HepG2 (cell line): ENCODE measurements around the gene FANCF. TPM values are rescaled to one million over a fixed set of nuclear protein-coding genes. Genes with fewer than 3 reads are reported as not detected.

Source experiments
- ATAC-seq: fragments of 200-7000 bp; cut with Tn5 transposase; 3 replicates; pipeline ENCODE4 v1.9.1; 2020; ENCODE audit warnings: mild to moderate bottlenecking, moderate library complexity
- BruUV-seq: library from RNA; stranded (reverse); fragments of 400-500 nt; replicated peaks from 2 replicates; lab custom pipeline; 2021; lab: Mats Ljungman, UMichigan
- CTCF ChIA-PET: fragments of 300-600 bp; formaldehyde crosslinking; extraction: SDS; loops from one replicate; lab custom pipeline; 2021; ENCODE audit warnings: low total read pairs, inconsistent platforms, low intra/inter-chr PET ratio; lab: Yijun Ruan, JAX
- POLR2A ChIA-PET: fragments of 350-600 bp; sonication (Branson Sonifier 250); formaldehyde crosslinking; loops from one replicate; lab custom pipeline; 2020; ENCODE audit warnings: antibody characterized with exemption, inconsistent platforms; lab: Yijun Ruan, JAX
- DNase-seq: peaks from one replicate; pipeline ENCODE4 v3.0.0-alpha.2; 2015; ENCODE audit warnings: low spot score
- FAIRE-seq: peaks from 3 replicates; lab custom pipeline; 2011; peaks lifted over from hg19 to GRCh38; lab: Jason Lieb, UNC
- H2AFZ ChIP-seq: one replicate; pipeline ENCODE4 v1.6.1; 2011; ENCODE audit warnings: low read length, inconsistent platforms
- H3K27ac ChIP-seq: fragments of 300-600 bp; 3 replicates; pipeline ENCODE4 v1.8.0; 2011; ENCODE audit warnings: mixed run types, mild to moderate bottlenecking, mixed read lengths, low read length, inconsistent platforms; ENCODE audit not compliant: insufficient read depth; ENCODE audit errors: extremely low read length
- H3K27me3 ChIP-seq, 2 experiments: fragments of 200-600 bp in 1 of 2; 2 replicates in 1 of 2; 3 replicates in 1 of 2; pipeline versions ENCODE4 v1.6.0 to v1.8.0; 2011; ENCODE audit warnings: low read length in 2 of 2, mild to moderate bottlenecking in 2 of 2, moderate library complexity in 2 of 2, inconsistent platforms in 1 of 2; ENCODE audit not compliant: insufficient read depth in 2 of 2, control insufficient read depth in 1 of 2
- H3K36me3 ChIP-seq, 2 experiments: fragments of 200-600 bp in 1 of 2; replicated peaks in 1 of 2; 2 replicates in 1 of 2; 3 replicates in 1 of 2; pipeline versions ENCODE4 v1.5.1 to v1.8.0; 2011; ENCODE audit warnings: low read length in 2 of 2, inconsistent platforms in 1 of 2; ENCODE audit not compliant: insufficient read depth in 2 of 2, control insufficient read depth in 1 of 2
- H3K4me1 ChIP-seq: 2 replicates; pipeline ENCODE4 v1.5.1; 2012; ENCODE audit warnings: low read length, inconsistent platforms; ENCODE audit not compliant: insufficient read depth
- H3K4me2 ChIP-seq: 2 replicates; pipeline ENCODE4 v1.6.0; 2011; ENCODE audit warnings: low read depth, low read length, inconsistent platforms
- H3K4me3 ChIP-seq, 3 experiments: fragments of 200-600 bp in 1 of 3; sonication (generic), shearing (Covaris generic) in 1 of 3; replicated peaks in 1 of 3; 2 replicates each; pipeline ENCODE4 v1.5.1; 2011 to 2016; ENCODE audit warnings: low read length in 3 of 3, inconsistent platforms in 2 of 3, low read depth in 2 of 3, mild to moderate bottlenecking in 2 of 3, control low read depth in 1 of 3, mixed read lengths in 1 of 3; ENCODE audit not compliant: insufficient read depth in 1 of 3
- H3K79me2 ChIP-seq: one replicate; pipeline ENCODE4 v1.6.1; 2011; ENCODE audit warnings: low read length, inconsistent platforms; ENCODE audit not compliant: insufficient read depth
- H3K9ac ChIP-seq: 2 replicates; pipeline ENCODE4 v1.6.0; 2011; ENCODE audit warnings: mild to moderate bottlenecking, low read depth, low read length, inconsistent platforms; ENCODE audit not compliant: insufficient read depth
- H3K9me3 ChIP-seq: 2 replicates; pipeline ENCODE4 v1.5.1; 2012; ENCODE audit warnings: mild to moderate bottlenecking, low read length
- H4K20me1 ChIP-seq: 2 replicates; pipeline ENCODE4 v1.6.0; 2011; ENCODE audit warnings: inconsistent platforms, mild to moderate bottlenecking, low read length, moderate library complexity; ENCODE audit not compliant: insufficient read depth
- FLYWCH1 ChIP-seq: sonication (generic); formaldehyde crosslinking; IDR thresholded peaks from 2 replicates; pipeline ENCODE4 v1.8.1; 2023; ENCODE audit warnings: mild to moderate bottlenecking, missing genetic modification reagents
- FOXJ3 ChIP-seq: sonication (generic); formaldehyde crosslinking; IDR thresholded peaks from 2 replicates; pipeline ENCODE4 v1.4.0; 2020; ENCODE audit warnings: missing genetic modification reagents, mild to moderate bottlenecking, borderline replicate concordance
- HNRNPK ChIP-seq: fragments of 200-400 bp; formaldehyde crosslinking; IDR thresholded peaks from 2 replicates; pipeline ENCODE4 v1.6.1; 2018; ENCODE audit warnings: low read length, low read depth, moderate library complexity, mild to moderate bottlenecking; ENCODE audit not compliant: poor library complexity, severe bottlenecking
- KMT2A ChIP-seq: sonication (generic); formaldehyde crosslinking; IDR thresholded peaks from 2 replicates; pipeline ENCODE4 v1.4.0; 2020; ENCODE audit warnings: missing genetic modification reagents
- MBD4 ChIP-seq: IDR thresholded peaks from 2 replicates; pipeline ENCODE4 v1.6.1; 2012; ENCODE audit warnings: low read length, inconsistent platforms, borderline replicate concordance
- PCBP2 ChIP-seq: fragments of 200-400 bp; formaldehyde crosslinking; optimal IDR thresholded peaks from 2 replicates; pipeline ENCODE3; 2018; ENCODE audit warnings: low read length, low read depth; ENCODE audit not compliant: poor library complexity, severe bottlenecking
- RAD21 ChIP-seq: fragments of 450-650 bp; formaldehyde crosslinking; IDR thresholded peaks from 2 replicates; pipeline ENCODE4 v1.5.0; 2020; ENCODE audit warnings: mild to moderate bottlenecking
- RFX5 ChIP-seq: IDR thresholded peaks from 2 replicates; pipeline ENCODE4 v1.6.1; 2011; ENCODE audit warnings: low read depth, low read length, improper control_type of control experiment
- SAP130 ChIP-seq: IDR thresholded peaks from 2 replicates; pipeline ENCODE4 v1.6.1; 2016; ENCODE audit warnings: low read depth
- SATB2 ChIP-seq: sonication (generic); formaldehyde crosslinking; IDR thresholded peaks from 2 replicates; pipeline ENCODE4 v1.5.0; 2020; ENCODE audit warnings: missing genetic modification reagents
- SRF ChIP-seq: IDR thresholded peaks from 2 replicates; pipeline ENCODE4 v1.6.1; 2011; ENCODE audit warnings: mild to moderate bottlenecking, low read depth, low read length, moderate library complexity
- STAG1 ChIP-seq: sonication (generic); formaldehyde crosslinking; IDR thresholded peaks from 2 replicates; pipeline ENCODE4 v1.4.0; 2020; ENCODE audit warnings: missing genetic modification reagents
- XBP1 ChIP-seq: sonication (generic); formaldehyde crosslinking; IDR thresholded peaks from 2 replicates; pipeline ENCODE4 v1.5.0; 2020; ENCODE audit warnings: missing genetic modification reagents
- XRCC5 ChIP-seq: fragments of 200-400 bp; formaldehyde crosslinking; optimal IDR thresholded peaks from 2 replicates; pipeline ENCODE3; 2017; ENCODE audit warnings: mild to moderate bottlenecking, low read length
- ZNF260 ChIP-seq: sonication (generic); formaldehyde crosslinking; IDR thresholded peaks from 2 replicates; pipeline ENCODE4 v1.4.0; 2020; ENCODE audit warnings: missing genetic modification reagents, low read depth, mild to moderate bottlenecking, borderline replicate concordance
- ZNF292 ChIP-seq: sonication (generic); formaldehyde crosslinking; IDR thresholded peaks from 2 replicates; pipeline ENCODE4 v1.8.1; 2022; ENCODE audit warnings: mild to moderate bottlenecking, low read depth, missing genetic modification reagents, borderline replicate concordance
- WGBS: methylation state at CpG from one replicate; pipeline ENCODE4 v1.1.6; 2017; ENCODE audit warnings: low lambda C conversion rate; 5-methylcytosine and 5-hydroxymethylcytosine counted together
- in situ Hi-C: cut with HindIII; loops from 2 replicates; pipeline ENCODE4 v1.10.0; 2017; ENCODE audit warnings: low pct_unique_long_range_greater_than_20kb; ENCODE audit not compliant: extremely low pct_ligation_motif_present
- intact Hi-C: fragments of 100-400 bp; cut with micrococcal nuclease; formaldehyde crosslinking; loops from one replicate; pipeline ENCODE4 v1.10.0; 2022; ENCODE audit not compliant: unreplicated experiment
- polyA plus RNA-seq, 8 experiments: library from polyadenylated mRNA; depleted of rRNA in 3 of 8; stranded (reverse) in 7 of 8; unstranded in 1 of 8; fragments of >200 nt; fragmentation: Illumina TruSeq in 4 of 8; extraction: Trizol in 4 of 8; gene quantifications; 2 replicates each; pipeline versions ENCODE4 v1.2.1 to v1.2.3, GENCODE V29; 2011 to 2016; ENCODE audit warnings: low read depth in 4 of 8, missing spikeins in 1 of 8, mixed read lengths in 1 of 8; ENCODE audit not compliant: insufficient read depth in 1 of 8
- total RNA-seq, 5 experiments: library from RNA; depleted of rRNA; stranded (reverse); fragments of >200 nt; fragmentation: Illumina TruSeq; extraction: Trizol; gene quantifications; 2 replicates each; pipeline ENCODE4 v1.2.3, GENCODE V29; 2016; ENCODE audit warnings: low read depth in 1 of 5
- TF ChIP-seq, protein P1 (sequence below), 2 experiments: fragments of 450-650 bp in 1 of 2; sonication (generic) in 1 of 2; formaldehyde crosslinking in 1 of 2; IDR thresholded peaks; 2 replicates each; pipeline versions ENCODE4 v1.6.1 to v1.8.0; 2016 to 2022; ENCODE audit warnings: antibody characterized with exemption in 1 of 2, mild to moderate bottlenecking in 1 of 2, missing genetic modification reagents in 1 of 2

Gene FANCF
- total and polyA plus RNA-seq, 2 of the 13 experiments (the other 11 are each of a cell fraction or from before 2014, with no cell fraction given), result 2.5 to 9.7 TPM

DNA sequence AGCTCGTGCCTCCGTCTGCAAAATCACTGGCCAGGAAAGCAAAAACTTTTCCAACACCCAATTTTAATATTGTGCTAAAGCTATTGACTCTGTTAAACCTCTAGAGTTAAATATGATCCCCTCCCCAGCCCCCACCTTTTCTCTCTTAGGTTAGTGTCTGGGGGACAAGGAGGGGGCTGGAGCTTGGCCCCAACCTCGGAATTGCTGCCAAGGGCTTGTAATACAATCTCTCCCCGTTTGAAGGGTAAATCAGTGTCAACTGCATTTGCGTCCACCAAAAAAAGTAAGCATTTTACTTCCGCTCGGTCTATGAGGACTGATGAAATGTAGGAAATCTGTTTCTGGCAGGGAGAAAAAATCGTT, 40.7 kb upstream of the FANCF start, which contains the start of gene GAS2 (continued):
- TF ChIP-seq, protein P1, sequence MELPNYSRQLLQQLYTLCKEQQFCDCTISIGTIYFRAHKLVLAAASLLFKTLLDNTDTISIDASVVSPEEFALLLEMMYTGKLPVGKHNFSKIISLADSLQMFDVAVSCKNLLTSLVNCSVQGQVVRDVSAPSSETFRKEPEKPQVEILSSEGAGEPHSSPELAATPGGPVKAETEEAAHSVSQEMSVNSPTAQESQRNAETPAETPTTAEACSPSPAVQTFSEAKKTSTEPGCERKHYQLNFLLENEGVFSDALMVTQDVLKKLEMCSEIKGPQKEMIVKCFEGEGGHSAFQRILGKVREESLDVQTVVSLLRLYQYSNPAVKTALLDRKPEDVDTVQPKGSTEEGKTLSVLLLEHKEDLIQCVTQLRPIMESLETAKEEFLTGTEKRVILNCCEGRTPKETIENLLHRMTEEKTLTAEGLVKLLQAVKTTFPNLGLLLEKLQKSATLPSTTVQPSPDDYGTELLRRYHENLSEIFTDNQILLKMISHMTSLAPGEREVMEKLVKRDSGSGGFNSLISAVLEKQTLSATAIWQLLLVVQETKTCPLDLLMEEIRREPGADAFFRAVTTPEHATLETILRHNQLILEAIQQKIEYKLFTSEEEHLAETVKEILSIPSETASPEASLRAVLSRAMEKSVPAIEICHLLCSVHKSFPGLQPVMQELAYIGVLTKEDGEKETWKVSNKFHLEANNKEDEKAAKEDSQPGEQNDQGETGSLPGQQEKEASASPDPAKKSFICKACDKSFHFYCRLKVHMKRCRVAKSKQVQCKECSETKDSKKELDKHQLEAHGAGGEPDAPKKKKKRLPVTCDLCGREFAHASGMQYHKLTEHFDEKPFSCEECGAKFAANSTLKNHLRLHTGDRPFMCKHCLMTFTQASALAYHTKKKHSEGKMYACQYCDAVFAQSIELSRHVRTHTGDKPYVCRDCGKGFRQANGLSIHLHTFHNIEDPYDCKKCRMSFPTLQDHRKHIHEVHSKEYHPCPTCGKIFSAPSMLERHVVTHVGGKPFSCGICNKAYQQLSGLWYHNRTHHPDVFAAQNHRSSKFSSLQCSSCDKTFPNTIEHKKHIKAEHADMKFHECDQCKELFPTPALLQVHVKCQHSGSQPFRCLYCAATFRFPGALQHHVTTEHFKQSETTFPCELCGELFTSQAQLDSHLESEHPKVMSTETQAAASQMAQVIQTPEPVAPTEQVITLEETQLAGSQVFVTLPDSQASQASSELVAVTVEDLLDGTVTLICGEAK (IDR thresholded peaks at IDR 0.05), result no peak
- TF ChIP-seq, protein P1 (CRISPR knock-in tag; IDR thresholded peaks at IDR 0.05), result no peak
- TF ChIP-seq MBD4 (no peak), SRF (no peak)

DNA sequence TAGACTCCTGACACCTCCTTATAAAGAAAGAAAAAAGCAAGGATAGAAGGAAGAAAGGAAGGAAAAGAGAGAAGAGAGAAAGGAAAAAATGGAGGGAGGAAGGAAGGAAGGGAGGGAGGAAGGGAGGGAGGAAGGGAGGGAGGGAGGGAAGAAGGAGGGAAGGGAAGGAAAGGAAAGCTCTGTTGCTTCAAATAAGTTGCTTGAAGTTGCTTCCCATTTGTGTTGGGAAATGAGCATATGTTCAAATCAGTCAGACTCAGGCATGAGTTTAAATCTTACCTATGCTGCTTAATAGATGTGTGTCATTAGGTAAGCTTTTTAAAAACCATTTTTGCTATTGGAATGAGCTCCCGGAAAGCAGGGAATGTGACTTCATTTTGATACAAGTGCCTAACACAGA, 34.2 kb upstream of the FANCF start:
- POLR2A ChIA-PET, result no interaction called here
- no peak for FAIRE-seq
- no peak for TF ChIP-seq KMT2A (CRISPR knock-in tag)
- no peak for TF ChIP-seq SAP130 (CRISPR knock-in tag)
- no peak for TF ChIP-seq FLYWCH1 (CRISPR knock-in tag)
- no peak for TF ChIP-seq FOXJ3 (CRISPR knock-in tag)
- no peak for TF ChIP-seq STAG1 (CRISPR knock-in tag)
- no peak for TF ChIP-seq ZNF292 (CRISPR knock-in tag)
- TF ChIP-seq SATB2 (CRISPR knock-in tag), result no peak
- TF ChIP-seq XRCC5, result no peak
- peak; percentile 67 for TF ChIP-seq HNRNPK
- no peak for TF ChIP-seq ZNF260 (CRISPR knock-in tag)
- no peak for TF ChIP-seq RAD21 (CRISPR knock-in tag)
- TF ChIP-seq RFX5, result no peak
- peak; percentile 60 for TF ChIP-seq PCBP2
- no peak for TF ChIP-seq XBP1 (CRISPR knock-in tag)

More for the DNA sequence above, 34.2 kb upstream of the FANCF start:
- Histone ChIP-seq H3K9me3 (no peaks in the 10 kb centered on the region), H3K36me3 (no peaks in the 10 kb centered on the region), H3K27ac (no peak overlapping the region), H3K79me2 (no peaks in the 10 kb centered on the region), H2AFZ (no peak overlapping the region), H3K4me2 (no peak overlapping the region), H3K9ac (no peak overlapping the region), H3K4me1 (peaks cover 13% of the 10 kb centered on the region), H3K27me3 (no peaks in the 10 kb centered on the region), H4K20me1 (no peaks in the 10 kb centered on the region), H3K4me3 (no peak overlapping the region)
- DNase-seq (no peak), ATAC-seq (no peak)
- WGBS, result 100% methylated on average over 1 of the region's 1 CpG
- intact Hi-C loops, result loop anchor here (2.0 kb wide), 1 partner anchor 31 kb away; no protein-coding TSS in a partner anchor
- no TSS peak for BruUV-seq
- CTCF ChIA-PET, result no interaction called here
- in situ Hi-C loops, result no loop called here
